Activated CD4-positive, alpha-beta memory T cell treated with anti-CD3 and anti-CD28 coated beads for 36 hours (primary cell): Measurements from ENCODE around the gene MFAP2. TPM values are rescaled to one million over a fixed set of nuclear protein-coding genes. Genes with fewer than 3 reads are reported as not detected.

ENCODE experiments used
- CTCF ChIA-PET: fragments of 350-600 bp; sonication (Branson Sonifier 250); formaldehyde crosslinking; loops from one replicate; lab custom pipeline; 2021; ENCODE audit warnings: antibody characterized with exemption, inconsistent platforms; lab: Charles Lee
- POLR2A ChIA-PET: fragments of 350-600 bp; sonication (Branson Sonifier 250); formaldehyde crosslinking; loops from one replicate; lab custom pipeline; 2021; ENCODE audit warnings: antibody characterized with exemption; lab: Charles Lee
- DNase-seq: peaks from one replicate; pipeline ENCODE4 v3.0.0-alpha.2; 2020
- H3K27ac Mint-ChIP-seq: one replicate; pipeline ENCODE4 v1.8.0; 2021; ENCODE audit warnings: mixed read lengths
- H3K27me3 Mint-ChIP-seq: one replicate; pipeline ENCODE4 v1.8.0; 2021; ENCODE audit warnings: mixed read lengths
- H3K36me3 Mint-ChIP-seq: one replicate; pipeline ENCODE4 v1.8.0; 2021; ENCODE audit warnings: mixed read lengths
- H3K4me1 Mint-ChIP-seq: one replicate; pipeline ENCODE4 v1.8.0; 2021; ENCODE audit warnings: low read depth, mixed read lengths
- H3K4me3 Mint-ChIP-seq: one replicate; pipeline ENCODE4 v1.8.0; 2021; ENCODE audit warnings: mild to moderate bottlenecking, mixed read lengths
- H3K9me3 Mint-ChIP-seq: one replicate; pipeline ENCODE4 v1.8.0; 2021; ENCODE audit warnings: mixed read lengths
- intact Hi-C: fragments of 100-400 bp; cut with micrococcal nuclease; formaldehyde crosslinking; loops from one replicate; pipeline ENCODE4 v1.15.1; 2023
- total RNA-seq, 2 experiments: library from RNA; stranded (reverse); gene quantifications; one replicate each; pipeline ENCODE4 v1.2.3, GENCODE V29; 2021

Gene MFAP2
- total RNA-seq, 2 experiments from 2014 or later: not detected

GRCh38 chr1:16976966-16977365 is 3.5 kb downstream of the MFAP2 start:
- CTCF ChIA-PET: no interaction called here
- POLR2A ChIA-PET: no interaction called here

GRCh38 chr1:16975838-16976237 is 4.6 kb downstream of the MFAP2 start:
- Mint-ChIP-seq H3K36me3 (no peaks in the 10 kb centered on the region), H3K27me3 (peaks cover 4% of the 10 kb centered on the region), H3K9me3 (no peaks in the 10 kb centered on the region), H3K4me3 (no peak overlapping the region), H3K4me1 (peaks cover 3% of the 10 kb centered on the region), H3K27ac (no peak overlapping the region)
- DNase-seq: no peak
- POLR2A ChIA-PET: no interaction called here
- CTCF ChIA-PET: interaction anchor here (0.8 to 1.5 kb wide), 2 partner anchors 8 to 25 kb away, joined by 3 to 5 read pairs; no protein-coding TSS in a partner anchor
- intact Hi-C loops: no loop called here

More at GRCh38 chr1:16976966-16977365, 3.5 kb downstream of the MFAP2 start:
- intact Hi-C loops: no loop called here
- no peak for DNase-seq
- Mint-ChIP-seq H3K27ac (no peak overlapping the region), H3K9me3 (no peaks in the 10 kb centered on the region), H3K36me3 (no peaks in the 10 kb centered on the region), H3K4me1 (peaks cover 9% of the 10 kb centered on the region), H3K27me3 (peaks cover 12% of the 10 kb centered on the region), H3K4me3 (no peak overlapping the region)

- H3K27me3 Mint-ChIP-seq: peaks cover 2% of the 10 kb centered on the region
- intact Hi-C loops: no loop called here
- ChIA-PET POLR2A (no interaction called here), CTCF (interaction anchor here (0.8 to 1.5 kb wide), 2 partner anchors 9 to 24 kb away, joined by 3 to 5 read pairs; no protein-coding TSS in a partner anchor)
- no peak overlapping the region for H3K4me3 Mint-ChIP-seq
- no peak for DNase-seq
- no peaks in the 10 kb centered on the region for H3K9me3 Mint-ChIP-seq
- no peaks in the 10 kb centered on the region for H3K36me3 Mint-ChIP-seq
- H3K4me1 Mint-ChIP-seq: no peaks in the 10 kb centered on the region
- no peak overlapping the region for H3K27ac Mint-ChIP-seq
Observed at GRCh38 chr1:16975211-16975610, 5.2 kb downstream of the MFAP2 start.

GRCh38 chr1:16973215-16973614 is 7.2 kb downstream of the MFAP2 start:
- ChIA-PET POLR2A (no interaction called here), CTCF (no interaction called here)
- Mint-ChIP-seq H3K4me1 (no peaks in the 10 kb centered on the region), H3K4me3 (no peak overlapping the region), H3K36me3 (no peaks in the 10 kb centered on the region), H3K27me3 (no peaks in the 10 kb centered on the region), H3K9me3 (no peaks in the 10 kb centered on the region), H3K27ac (no peak overlapping the region)
- intact Hi-C loops: no loop called here
- DNase-seq: no peak

- CTCF ChIA-PET: no interaction called here
- Mint-ChIP-seq H3K4me1 (no peaks in the 10 kb centered on the region), H3K27me3 (no peaks in the 10 kb centered on the region), H3K4me3 (no peak overlapping the region), H3K9me3 (no peaks in the 10 kb centered on the region), H3K27ac (no peak overlapping the region), H3K36me3 (no peaks in the 10 kb centered on the region)
- POLR2A ChIA-PET: no interaction called here
- DNase-seq: no peak
- intact Hi-C loops: no loop called here
Observed at GRCh38 chr1:16972189-16972895, 8.1 kb downstream of the MFAP2 start.

GRCh38 chr1:16971341-16972188 is 8.9 kb downstream of the MFAP2 start:
- H3K4me1 Mint-ChIP-seq: no peaks in the 10 kb centered on the region
- H3K27me3 Mint-ChIP-seq: no peaks in the 10 kb centered on the region
- intact Hi-C loops: no loop called here
- no peaks in the 10 kb centered on the region for H3K9me3 Mint-ChIP-seq
- ChIA-PET POLR2A (no interaction called here), CTCF (no interaction called here)
- H3K36me3 Mint-ChIP-seq: peaks cover under 1% of the 10 kb centered on the region
- no peak for DNase-seq
- H3K4me3 Mint-ChIP-seq: no peak overlapping the region
- H3K27ac Mint-ChIP-seq: no peak overlapping the region

- Mint-ChIP-seq H3K27me3 (no peaks in the 10 kb centered on the region), H3K36me3 (peaks cover 6% of the 10 kb centered on the region), H3K4me1 (no peaks in the 10 kb centered on the region), H3K27ac (no peak overlapping the region), H3K4me3 (no peak overlapping the region), H3K9me3 (no peaks in the 10 kb centered on the region)
- no peak for DNase-seq
- intact Hi-C loops: no loop called here
- POLR2A ChIA-PET: no interaction called here
- CTCF ChIA-PET: interaction anchor here (1.6 kb wide), 1 partner anchor 10 kb away, joined by 7 read pairs; no protein-coding TSS in a partner anchor
Observed at GRCh38 chr1:16970132-16970910, 10.1 kb downstream of the MFAP2 start.

GRCh38 chr1:16969651-16970050 is 10.8 kb downstream of the MFAP2 start:
- intact Hi-C loops: no loop called here
- H3K36me3 Mint-ChIP-seq: peaks cover 6% of the 10 kb centered on the region
- no peak overlapping the region for H3K27ac Mint-ChIP-seq
- CTCF ChIA-PET: interaction anchor here (1.6 kb wide), 1 partner anchor 9 kb away, joined by 7 read pairs; no protein-coding TSS in a partner anchor
- POLR2A ChIA-PET: no interaction called here
- DNase-seq: no peak
- no peaks in the 10 kb centered on the region for H3K9me3 Mint-ChIP-seq
- no peaks in the 10 kb centered on the region for H3K4me1 Mint-ChIP-seq
- H3K27me3 Mint-ChIP-seq: no peaks in the 10 kb centered on the region
- H3K4me3 Mint-ChIP-seq: no peak overlapping the region

- H3K27ac Mint-ChIP-seq: no peak overlapping the region
- ChIA-PET POLR2A (no interaction called here), CTCF (no interaction called here)
- no peaks in the 10 kb centered on the region for H3K27me3 Mint-ChIP-seq
- peaks cover 6% of the 10 kb centered on the region for H3K36me3 Mint-ChIP-seq
- H3K4me1 Mint-ChIP-seq: no peaks in the 10 kb centered on the region
- H3K4me3 Mint-ChIP-seq: no peak overlapping the region
- intact Hi-C loops: no loop called here
- H3K9me3 Mint-ChIP-seq: no peaks in the 10 kb centered on the region
- no peak for DNase-seq
Observed at GRCh38 chr1:16969057-16969611, 11.3 kb downstream of the MFAP2 start.

- no peaks in the 10 kb centered on the region for H3K4me1 Mint-ChIP-seq
- intact Hi-C loops: no loop called here
- no peaks in the 10 kb centered on the region for H3K27me3 Mint-ChIP-seq
- ChIA-PET POLR2A (no interaction called here), CTCF (interaction anchor here (1.0 kb wide), 1 partner anchor 16 kb away, joined by 3 read pairs; no protein-coding TSS in a partner anchor)
- no peaks in the 10 kb centered on the region for H3K9me3 Mint-ChIP-seq
- H3K27ac Mint-ChIP-seq: no peak overlapping the region
- DNase-seq: no peak
- H3K4me3 Mint-ChIP-seq: no peak overlapping the region
- H3K36me3 Mint-ChIP-seq: peaks cover 6% of the 10 kb centered on the region
Observed at GRCh38 chr1:16968372-16968771, 12.0 kb downstream of the MFAP2 start.

GRCh38 chr1:16967962-16968361 is 12.5 kb downstream of the MFAP2 start:
- Mint-ChIP-seq H3K4me1 (no peaks in the 10 kb centered on the region), H3K4me3 (no peak overlapping the region), H3K36me3 (peaks cover 6% of the 10 kb centered on the region), H3K27ac (no peak overlapping the region), H3K27me3 (no peaks in the 10 kb centered on the region), H3K9me3 (no peaks in the 10 kb centered on the region)
- no peak for DNase-seq
- intact Hi-C loops: no loop called here
- ChIA-PET CTCF (interaction anchor here (1.0 kb wide), 1 partner anchor 16 kb away, joined by 3 read pairs; no protein-coding TSS in a partner anchor), POLR2A (no interaction called here)
